ENCODE measurements around the gene CARD11.
"Not testable (repeated sequence)": the region's sequence is repeated elsewhere in the genome, so short reads cannot be mapped to it uniquely, and the experiment has no call there.

Gene CARD11

DNA sequence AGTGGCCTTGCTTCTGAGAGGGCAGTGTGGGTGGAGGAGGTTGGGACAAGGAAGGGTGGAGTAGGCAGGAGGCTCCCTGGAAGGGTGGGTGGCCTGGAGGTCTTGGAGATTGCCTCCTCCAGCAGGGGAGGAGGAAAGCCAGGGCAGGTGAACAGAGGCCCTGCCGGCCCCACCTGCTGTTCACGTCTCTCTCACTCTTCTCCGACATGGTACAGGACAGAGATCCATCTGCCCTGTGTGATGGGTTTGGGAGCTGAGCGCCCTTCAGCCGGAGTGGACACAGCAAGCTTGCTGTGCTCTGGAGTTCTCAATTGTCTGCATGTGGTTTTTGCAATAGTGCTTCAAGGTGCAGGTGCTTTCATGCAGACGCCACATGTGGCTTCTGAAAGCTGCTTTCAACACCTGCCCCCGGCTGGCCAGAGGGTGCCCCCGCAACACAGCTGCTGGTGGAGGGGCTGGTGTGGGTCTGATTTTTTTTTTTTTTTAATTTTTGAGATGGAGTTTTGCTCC lies 116.7 kb downstream of the CARD11 start:
- Mint-ChIP-seq H3K9me3 (no peaks in the 10 kb centered on the region), H3K27ac (no peak overlapping the region), H3K36me3 (peaks cover 40% of the 10 kb centered on the region), H3K4me1 (no peaks in the 10 kb centered on the region), H3K27me3 (no peaks in the 10 kb centered on the region), H3K4me3 (no peak overlapping the region)
- CTCF ChIA-PET, result no interaction called here
- DNase-seq, result peak; percentile 19

GRCh38 chr7:2926120-2926895 lies 117.4 kb downstream of the CARD11 start:
- CTCF ChIA-PET, result no interaction called here
- no peaks in the 10 kb centered on the region for H3K27me3 Mint-ChIP-seq
- no peaks in the 10 kb centered on the region for H3K9me3 Mint-ChIP-seq
- H3K27ac Mint-ChIP-seq, result no peak overlapping the region
- H3K4me1 Mint-ChIP-seq, result no peaks in the 10 kb centered on the region
- H3K4me3 Mint-ChIP-seq, result no peak overlapping the region
- H3K36me3 Mint-ChIP-seq, result peaks cover 40% of the 10 kb centered on the region
- peak; percentile 14 for DNase-seq

DNA sequence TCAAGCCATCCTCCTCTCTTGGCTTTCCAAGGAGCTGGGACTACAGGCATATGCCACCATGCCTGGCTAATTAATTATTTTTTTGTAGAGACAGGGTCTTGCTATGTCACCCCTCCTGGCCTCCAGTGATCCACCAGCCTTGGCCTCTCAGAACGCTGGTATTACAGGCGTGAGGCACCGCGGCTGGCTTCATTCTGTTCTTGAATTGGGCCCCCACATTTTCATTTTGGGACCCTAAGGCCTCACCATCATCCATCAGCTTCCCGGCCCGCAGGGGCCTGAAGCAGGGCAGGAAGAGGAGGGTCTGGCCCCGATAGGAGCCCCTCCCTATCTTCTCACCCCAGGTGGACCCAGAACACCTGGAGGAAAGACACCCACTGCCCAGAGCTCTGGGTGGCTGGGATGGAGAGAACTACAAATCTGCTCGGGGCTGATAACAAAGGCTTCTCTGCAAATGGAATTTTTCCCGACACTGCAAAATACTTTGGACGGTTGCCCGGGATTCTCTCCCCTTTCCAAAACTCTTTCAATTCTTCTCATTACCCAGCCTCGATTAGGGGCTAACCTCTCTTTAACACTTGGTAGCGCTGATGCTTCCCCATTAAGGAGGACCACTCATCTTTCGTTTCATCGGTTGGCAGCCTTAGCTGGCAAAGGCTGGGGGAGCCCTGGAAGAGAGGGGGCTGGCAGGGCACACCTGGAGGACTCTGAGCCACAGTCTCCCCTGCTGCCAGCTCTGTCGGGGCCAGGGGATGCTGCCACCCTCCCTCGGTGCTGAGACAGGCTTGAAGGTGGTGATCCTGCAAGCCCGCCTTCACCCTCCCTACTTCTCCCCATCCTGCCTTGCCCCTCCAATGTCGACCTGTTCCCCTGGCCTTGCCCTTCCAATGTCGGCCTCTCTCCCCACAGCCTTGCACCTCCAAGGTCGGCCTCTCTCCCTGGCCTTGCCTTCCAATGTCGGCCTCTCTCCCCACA lies 118.5 kb downstream of the CARD11 start:
- H3K27me3 Mint-ChIP-seq, result no peaks in the 10 kb centered on the region
- CTCF ChIA-PET, result no interaction called here
- peaks cover 44% of the 10 kb centered on the region for H3K36me3 Mint-ChIP-seq
- H3K4me1 Mint-ChIP-seq, result no peaks in the 10 kb centered on the region
- peak overlapping the region; percentile 43 for H3K27ac Mint-ChIP-seq
- H3K9me3 Mint-ChIP-seq, result no peaks in the 10 kb centered on the region
- no peak overlapping the region for H3K4me3 Mint-ChIP-seq
- DNase-seq, result peak; percentile 14

- CTCF ChIA-PET, result interaction anchor here (1.0 kb wide), 1 partner anchor 231 kb away, joined by 3 read pairs; no protein-coding TSS in a partner anchor
- no peak overlapping the region for H3K4me3 Mint-ChIP-seq
Measured at GRCh38 chr7:2923886-2924574, 119.6 kb downstream of the CARD11 start.

GRCh38 chr7:2923291-2923781 lies 120.3 kb downstream of the CARD11 start:
- Mint-ChIP-seq H3K27ac (no peak overlapping the region), H3K4me1 (no peaks in the 10 kb centered on the region), H3K36me3 (peaks cover 52% of the 10 kb centered on the region), H3K9me3 (no peaks in the 10 kb centered on the region), H3K4me3 (no peak overlapping the region), H3K27me3 (no peaks in the 10 kb centered on the region)
- CTCF ChIA-PET, result interaction anchor here (1.0 kb wide), 1 partner anchor 231 kb away, joined by 3 read pairs; no protein-coding TSS in a partner anchor
- no peak for DNase-seq

More at GRCh38 chr7:2923886-2924574, 119.6 kb downstream of the CARD11 start:
- H3K27ac Mint-ChIP-seq, result no peak overlapping the region
- peaks cover 49% of the 10 kb centered on the region for H3K36me3 Mint-ChIP-seq
- DNase-seq, result no peak
- no peaks in the 10 kb centered on the region for H3K4me1 Mint-ChIP-seq
- no peaks in the 10 kb centered on the region for H3K9me3 Mint-ChIP-seq
- H3K27me3 Mint-ChIP-seq, result no peaks in the 10 kb centered on the region

- Mint-ChIP-seq H3K9me3 (no peaks in the 10 kb centered on the region), H3K27me3 (no peaks in the 10 kb centered on the region), H3K36me3 (peaks cover 54% of the 10 kb centered on the region), H3K27ac (no peak overlapping the region), H3K4me1 (no peaks in the 10 kb centered on the region), H3K4me3 (no peak overlapping the region)
- DNase-seq, result no peak
- CTCF ChIA-PET, result interaction anchor here (1.0 kb wide), 1 partner anchor 232 kb away, joined by 3 read pairs; no protein-coding TSS in a partner anchor
Measured at GRCh38 chr7:2922866-2923265, 120.8 kb downstream of the CARD11 start.

DNA sequence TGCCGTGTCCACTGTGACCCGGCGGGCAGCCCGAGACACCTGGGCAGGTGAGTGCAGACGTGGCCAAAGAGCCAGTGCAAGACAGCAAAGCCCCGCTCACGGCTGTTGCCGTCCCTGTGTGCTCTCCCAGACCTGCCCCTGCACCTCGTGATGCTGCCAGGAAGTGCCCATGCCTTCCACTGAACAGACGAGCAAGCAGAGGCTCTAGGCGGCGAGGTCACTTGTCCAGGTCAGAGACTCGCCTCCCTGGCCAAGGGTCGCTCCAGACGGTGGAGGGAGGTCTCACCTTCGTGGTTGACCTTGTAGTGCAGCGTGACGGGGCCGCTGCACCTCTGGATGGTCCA lies 121.3 kb downstream of the CARD11 start:
- H3K36me3 Mint-ChIP-seq, result peaks cover 52% of the 10 kb centered on the region
- CTCF ChIA-PET, result no interaction called here

GRCh38 chr7:2921653-2922347 lies 121.9 kb downstream of the CARD11 start:
- no peaks in the 10 kb centered on the region for H3K9me3 Mint-ChIP-seq
- no peaks in the 10 kb centered on the region for H3K27me3 Mint-ChIP-seq
- peaks cover 54% of the 10 kb centered on the region for H3K36me3 Mint-ChIP-seq
- no peak overlapping the region for H3K27ac Mint-ChIP-seq
- H3K4me3 Mint-ChIP-seq, result no peak overlapping the region
- DNase-seq, result no peak
- no peaks in the 10 kb centered on the region for H3K4me1 Mint-ChIP-seq
- CTCF ChIA-PET, result no interaction called here

More for the DNA sequence above, 121.3 kb downstream of the CARD11 start:
- no peaks in the 10 kb centered on the region for H3K4me1 Mint-ChIP-seq
- H3K4me3 Mint-ChIP-seq, result no peak overlapping the region
- no peak for DNase-seq
- H3K9me3 Mint-ChIP-seq, result no peaks in the 10 kb centered on the region
- no peak overlapping the region for H3K27ac Mint-ChIP-seq
- H3K27me3 Mint-ChIP-seq, result no peaks in the 10 kb centered on the region

- Mint-ChIP-seq H3K4me1 (no peaks in the 10 kb centered on the region), H3K27ac (no peak overlapping the region), H3K36me3 (peaks cover 54% of the 10 kb centered on the region), H3K27me3 (no peaks in the 10 kb centered on the region), H3K4me3 (no peak overlapping the region), H3K9me3 (no peaks in the 10 kb centered on the region)
- CTCF ChIA-PET, result no interaction called here
- no peak for DNase-seq
Measured at GRCh38 chr7:2920956-2921652, 122.6 kb downstream of the CARD11 start.

DNA sequence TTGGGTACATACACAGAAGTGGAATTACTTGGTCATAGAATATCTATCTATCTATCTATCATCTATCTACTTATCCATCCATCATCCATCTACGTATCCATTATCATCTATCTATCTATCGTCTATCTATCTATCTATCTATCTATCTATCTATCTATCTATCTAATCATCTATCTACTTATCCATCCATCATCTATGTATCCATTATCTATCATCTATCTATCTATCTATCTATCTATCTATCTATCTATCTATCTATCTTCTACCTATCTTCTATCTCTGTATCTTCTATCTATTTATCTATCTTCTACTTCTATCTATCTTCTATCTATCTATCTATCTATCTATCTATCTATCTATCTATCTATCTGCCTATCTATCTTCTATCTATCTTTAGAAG lies 123.2 kb downstream of the CARD11 start:
- DNase-seq, H3K4me3 Mint-ChIP-seq, H3K27ac Mint-ChIP-seq, H3K4me1 Mint-ChIP-seq, CTCF ChIA-PET, H3K9me3 Mint-ChIP-seq, H3K27me3 Mint-ChIP-seq: not testable (repeated sequence)
- H3K36me3 Mint-ChIP-seq, result peaks cover 55% of the 10 kb centered on the region

DNA sequence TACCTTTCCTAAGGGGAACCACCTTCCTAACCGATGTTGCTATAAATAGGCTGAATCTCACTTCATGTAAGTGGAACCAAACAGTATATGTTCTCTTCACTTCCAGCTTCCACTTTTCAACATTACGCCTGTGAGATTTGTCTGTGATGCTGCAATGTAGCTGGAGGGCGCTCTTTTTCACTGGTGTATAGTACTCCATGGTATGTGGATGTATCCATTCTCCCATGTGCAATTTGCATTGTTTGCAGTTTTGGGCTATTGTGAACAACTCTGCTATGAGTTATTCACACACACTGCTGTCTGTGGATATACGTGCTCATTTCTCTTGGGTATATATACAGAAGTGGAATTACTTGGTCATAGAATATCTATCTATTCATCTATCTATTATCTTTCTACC lies 123.6 kb downstream of the CARD11 start:
- H3K27ac Mint-ChIP-seq, result no peak overlapping the region

DNA sequence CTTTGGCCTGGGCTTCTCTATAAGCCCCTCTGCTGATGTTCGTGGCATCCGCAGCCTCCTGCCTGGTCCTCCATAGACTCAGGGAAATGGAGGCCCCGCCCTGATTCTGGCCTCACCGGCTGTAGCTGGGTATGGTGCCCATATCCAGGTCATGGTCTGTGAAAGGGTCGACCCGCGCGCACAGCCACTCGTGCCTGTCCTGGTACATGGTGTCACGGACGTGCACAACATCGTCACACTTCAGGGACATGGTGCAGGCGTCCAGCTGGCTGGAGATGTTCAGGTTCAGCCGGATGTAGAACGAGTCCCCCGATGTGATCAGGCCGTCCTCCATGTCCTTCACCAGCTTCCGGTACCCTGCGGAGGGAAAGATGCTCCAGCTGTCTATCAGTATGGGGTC lies 124.4 kb downstream of the CARD11 start:
- no peaks in the 10 kb centered on the region for H3K9me3 Mint-ChIP-seq
- DNase-seq, result no peak
- no peak overlapping the region for H3K4me3 Mint-ChIP-seq
- peaks cover 53% of the 10 kb centered on the region for H3K36me3 Mint-ChIP-seq
- no peaks in the 10 kb centered on the region for H3K4me1 Mint-ChIP-seq
- no peak overlapping the region for H3K27ac Mint-ChIP-seq
- H3K27me3 Mint-ChIP-seq, result no peaks in the 10 kb centered on the region
- CTCF ChIA-PET, result no interaction called here

More for the DNA sequence above, 123.6 kb downstream of the CARD11 start:
- H3K4me3 Mint-ChIP-seq, result no peak overlapping the region
- peaks cover 53% of the 10 kb centered on the region for H3K36me3 Mint-ChIP-seq
- CTCF ChIA-PET, result no interaction called here
- no peaks in the 10 kb centered on the region for H3K9me3 Mint-ChIP-seq
- no peaks in the 10 kb centered on the region for H3K27me3 Mint-ChIP-seq
- H3K4me1 Mint-ChIP-seq, result no peaks in the 10 kb centered on the region
- DNase-seq, result no peak

- Mint-ChIP-seq H3K36me3 (peaks cover 52% of the 10 kb centered on the region), H3K4me3 (no peak overlapping the region), H3K27ac (no peak overlapping the region), H3K4me1 (no peaks in the 10 kb centered on the region), H3K9me3 (no peaks in the 10 kb centered on the region), H3K27me3 (no peaks in the 10 kb centered on the region)
- no peak for DNase-seq
- CTCF ChIA-PET, result no interaction called here
Measured at GRCh38 chr7:2918406-2918805, 125.3 kb downstream of the CARD11 start.
